GM13976 (cell line): Measurements from ENCODE around the gene SCYGR5.
"Not testable (repeated sequence)": the region's sequence is repeated elsewhere in the genome, so short reads cannot be mapped to it uniquely, and the experiment has no call there.

ENCODE experiments used
- DNase-seq: peaks from one replicate; pipeline ENCODE4 v3.0.0; 2012; ENCODE audit warnings: low spot score
- CTCF ChIP-seq: IDR thresholded peaks from 2 replicates; pipeline ENCODE4 v1.5.1; 2012; ENCODE audit warnings: borderline replicate concordance, mild to moderate bottlenecking; ENCODE audit not compliant: insufficient read depth; ENCODE audit errors: extremely low read depth, missing control alignments, control extremely low read depth
- in situ Hi-C: fragments of 300-500 bp; cut with MboI; formaldehyde crosslinking; loops from one replicate; pipeline ENCODE4 v1.12.0; 2022; ENCODE audit warnings: low sequenced_read_pairs, mixed read lengths, inconsistent platforms; ENCODE audit not compliant: unreplicated experiment

The SCYGR5 gene

GRCh38 chr2:227671170-227671905 is 4.7 kb downstream of the SCYGR5 start:
- DNase-seq = no peak
- in situ Hi-C loops = no loop called here
- no peak for TF ChIP-seq CTCF

- not testable (repeated sequence) for DNase-seq
Observed at GRCh38 chr2:227673620-227674019, 7.0 kb downstream of the SCYGR5 start.

DNA sequence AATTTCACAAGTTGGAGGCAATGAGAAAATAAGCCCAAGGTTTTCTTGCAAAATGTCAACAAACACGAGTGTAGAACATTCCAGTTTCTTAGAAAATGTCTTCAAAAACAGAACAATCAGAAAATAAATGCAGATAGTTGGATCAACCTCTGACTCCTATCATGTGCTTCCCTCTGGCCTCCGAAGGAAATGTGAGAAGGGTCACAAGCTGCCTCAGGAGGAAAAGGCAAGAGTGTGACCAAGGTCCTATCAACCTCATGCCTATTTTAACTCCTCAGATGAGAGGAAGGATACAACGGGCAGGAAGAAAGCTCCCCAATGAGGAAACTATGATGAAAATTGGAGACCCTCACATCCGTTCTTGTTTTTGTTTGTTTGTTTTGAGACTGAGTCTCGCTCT is 7.9 kb downstream of the SCYGR5 start:
- no peak for TF ChIP-seq CTCF
- in situ Hi-C loops = no loop called here
- DNase-seq = no peak

More at GRCh38 chr2:227673620-227674019, 7.0 kb downstream of the SCYGR5 start:
- in situ Hi-C loops = not testable (repeated sequence)

- TF ChIP-seq CTCF = no peak
- no peak for DNase-seq
- in situ Hi-C loops = no loop called here
Observed at GRCh38 chr2:227677928-227678327, 11.3 kb downstream of the SCYGR5 start.

- DNase-seq = no peak
- TF ChIP-seq CTCF = no peak
- in situ Hi-C loops = no loop called here
Observed at GRCh38 chr2:227684258-227684657, 17.7 kb downstream of the SCYGR5 start.

GRCh38 chr2:227687189-227687588 is 20.6 kb downstream of the SCYGR5 start:
- no peak for DNase-seq
- TF ChIP-seq CTCF = no peak
- in situ Hi-C loops = no loop called here

GRCh38 chr2:227696990-227697679 is 30.5 kb downstream of the SCYGR5 start:
- TF ChIP-seq CTCF = no peak
- in situ Hi-C loops = no loop called here
- DNase-seq = no peak
